Lower leg skin (tissue), 4 donors: ENCODE results near the gene ATP9B. TPM values are rescaled to one million over a fixed set of nuclear protein-coding genes. Genes with fewer than 3 reads are reported as not detected.

Experiments used
- DNase-seq, 2 donors: peaks; one replicate each; pipeline ENCODE4 v3.0.0-alpha.2; 2019; ENCODE audit warnings: low spot score in 2 of 2
- H3K4me3 ChIP-seq: fragments of 200-600 bp; sonication (generic); 2 replicates; pipeline ENCODE4 v1.5.1; 2017; ENCODE audit warnings: mild to moderate bottlenecking, low read depth; ENCODE audit not compliant: poor library complexity, severe bottlenecking
- POLR2A ChIP-seq, 2 donors: fragments of 450-650 bp; IDR thresholded peaks; one replicate each; pipeline ENCODE4 v1.6.1; 2016 to 2017; ENCODE audit warnings: antibody characterized with exemption in 2 of 2, mild to moderate bottlenecking in 1 of 2, moderate library complexity in 1 of 2
- WGBS, 2 donors: methylation state at CpG; one replicate each; pipeline ENCODE4 v1.1.5; 2018; 5-methylcytosine and 5-hydroxymethylcytosine counted together
- intact Hi-C: fragments of 100-400 bp; cut with DNase I; formaldehyde crosslinking; loops from one replicate; pipeline ENCODE4 v1.15.0; 2023; ENCODE audit warnings: low total_unique reads
- total RNA-seq, 4 donors: library from RNA; depleted of rRNA; stranded (reverse); fragments of >200 nt; gene quantifications; one replicate each; pipeline ENCODE4 v1.1.0, GENCODE V29; 2016
- TF ChIP-seq, protein P1 (sequence below), 3 donors: fragments of 450-650 bp; IDR thresholded peaks; one replicate each; pipeline ENCODE4 v1.5.1; 2016; ENCODE audit warnings: antibody characterized with exemption in 3 of 3, mild to moderate bottlenecking in 3 of 3, moderate library complexity in 2 of 3

The ATP9B gene
- total RNA-seq, 4 donors from 2014 or later, result 19.9 to 39.9 (median 26.0) TPM

DNA sequence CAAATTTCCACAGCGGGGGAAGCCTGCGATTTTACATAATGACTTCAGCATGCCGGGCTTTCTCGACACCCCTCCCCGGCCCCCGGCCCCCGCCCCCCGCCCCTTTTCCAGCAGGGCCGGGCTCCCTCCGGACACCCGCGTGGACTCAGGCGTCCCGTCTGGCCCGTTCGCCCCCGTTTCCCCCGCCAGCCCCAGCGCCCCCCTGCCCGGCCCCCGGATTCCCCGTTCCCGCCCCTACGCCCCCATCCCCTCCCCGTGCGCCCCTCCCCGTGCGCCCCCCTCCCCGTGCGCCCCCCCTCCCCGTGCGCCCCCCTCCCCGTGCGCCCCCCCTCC, 326.1 kb downstream of the ATP9B start:
- no peak for DNase-seq
- intact Hi-C loops, result no loop called here
- WGBS, 2 donors, result 0 to 2% methylated on average over 13 to 16 of the region's 34 CpGs
- no peak overlapping the region for H3K4me3 ChIP-seq
- no peak for TF ChIP-seq POLR2A (IDR thresholded peaks at IDR 0.05)

DNA sequence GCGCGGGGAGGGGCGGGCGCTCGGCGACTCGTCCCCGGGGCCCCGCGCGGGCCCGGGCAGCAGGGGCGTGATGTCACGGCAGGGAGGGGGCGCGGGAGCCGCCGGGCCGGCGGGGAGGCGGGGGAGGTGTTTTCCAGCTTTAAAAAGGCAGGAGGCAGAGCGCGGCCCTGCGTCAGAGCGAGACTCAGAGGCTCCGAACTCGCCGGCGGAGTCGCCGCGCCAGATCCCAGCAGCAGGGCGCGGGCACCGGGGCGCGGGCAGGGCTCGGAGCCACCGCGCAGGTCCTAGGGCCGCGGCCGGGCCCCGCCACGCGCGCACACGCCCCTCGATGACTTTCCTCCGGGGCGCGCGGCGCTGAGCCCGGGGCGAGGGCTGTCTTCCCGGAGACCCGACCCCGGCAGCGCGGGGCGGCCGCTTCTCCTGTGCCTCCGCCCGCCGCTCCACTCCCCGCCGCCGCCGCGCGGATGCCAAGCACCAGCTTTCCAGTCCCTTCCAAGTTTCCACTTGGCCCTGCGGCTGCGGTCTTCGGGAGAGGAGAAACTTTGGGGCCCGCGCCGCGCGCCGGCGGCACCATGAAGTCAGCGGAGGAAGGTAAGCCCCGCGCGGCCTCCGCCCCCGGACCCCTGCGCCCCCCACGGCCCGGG, 326.7 kb downstream of the ATP9B start, which contains the start of gene NFATC1:
Gene NFATC1 (plus strand): TSS at position 170 of the 644 bp plus-strand sequence. CDS start 295 bp downstream, at position 465.
- WGBS, 2 donors, result 1% methylated on average over 33 to 62 of the region's 91 CpGs
- intact Hi-C loops, result no loop called here
- H3K4me3 ChIP-seq, result peak within 1 kb of the TSS; percentile 23
- TF ChIP-seq, protein P1, sequence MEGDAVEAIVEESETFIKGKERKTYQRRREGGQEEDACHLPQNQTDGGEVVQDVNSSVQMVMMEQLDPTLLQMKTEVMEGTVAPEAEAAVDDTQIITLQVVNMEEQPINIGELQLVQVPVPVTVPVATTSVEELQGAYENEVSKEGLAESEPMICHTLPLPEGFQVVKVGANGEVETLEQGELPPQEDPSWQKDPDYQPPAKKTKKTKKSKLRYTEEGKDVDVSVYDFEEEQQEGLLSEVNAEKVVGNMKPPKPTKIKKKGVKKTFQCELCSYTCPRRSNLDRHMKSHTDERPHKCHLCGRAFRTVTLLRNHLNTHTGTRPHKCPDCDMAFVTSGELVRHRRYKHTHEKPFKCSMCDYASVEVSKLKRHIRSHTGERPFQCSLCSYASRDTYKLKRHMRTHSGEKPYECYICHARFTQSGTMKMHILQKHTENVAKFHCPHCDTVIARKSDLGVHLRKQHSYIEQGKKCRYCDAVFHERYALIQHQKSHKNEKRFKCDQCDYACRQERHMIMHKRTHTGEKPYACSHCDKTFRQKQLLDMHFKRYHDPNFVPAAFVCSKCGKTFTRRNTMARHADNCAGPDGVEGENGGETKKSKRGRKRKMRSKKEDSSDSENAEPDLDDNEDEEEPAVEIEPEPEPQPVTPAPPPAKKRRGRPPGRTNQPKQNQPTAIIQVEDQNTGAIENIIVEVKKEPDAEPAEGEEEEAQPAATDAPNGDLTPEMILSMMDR (IDR thresholded peaks at IDR 0.05), result no peak
- no peak for TF ChIP-seq POLR2A (IDR thresholded peaks at IDR 0.05)
- DNase-seq, result peak in 1 of 2 donors; percentile 97

DNA sequence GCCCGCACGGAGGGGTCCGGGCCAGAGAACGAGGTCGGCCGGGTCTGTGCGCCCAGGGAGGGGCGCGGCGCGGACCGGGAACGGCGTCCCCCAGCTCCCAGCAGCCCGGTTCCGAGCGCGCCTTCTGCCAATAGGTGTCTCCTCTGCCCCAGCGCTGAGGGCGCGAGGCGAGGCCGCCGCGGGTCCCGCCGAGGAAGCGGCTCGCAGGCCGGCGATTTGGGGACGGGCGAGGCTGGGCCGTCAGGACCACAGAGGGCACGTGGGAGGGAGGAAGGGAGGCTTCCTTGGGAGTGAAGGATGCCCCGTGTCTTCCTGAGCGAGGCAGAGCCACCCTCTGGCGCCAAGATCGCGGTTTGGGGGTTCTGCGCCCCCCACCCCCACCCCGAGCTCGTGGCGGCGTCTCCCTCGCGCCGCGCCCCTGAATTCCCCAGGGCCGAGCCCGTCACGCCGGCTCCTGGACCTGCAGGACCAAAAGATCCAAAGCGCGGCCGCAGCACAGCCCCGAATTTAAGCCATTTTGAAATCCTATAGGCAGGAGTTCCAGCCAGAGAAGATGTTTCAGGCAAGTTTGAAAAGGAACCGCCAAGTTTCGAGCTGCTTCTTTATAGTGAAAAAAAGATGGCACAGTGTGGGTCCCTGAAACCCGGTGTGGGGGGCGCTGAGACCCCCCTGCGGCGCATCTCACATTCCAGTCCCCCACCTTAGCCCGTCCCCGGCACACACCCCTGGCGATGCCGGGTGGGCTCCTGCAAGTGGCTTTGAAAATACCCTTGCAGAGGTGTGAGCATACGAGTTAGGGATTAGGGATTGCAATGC, 327.4 kb downstream of the ATP9B start:
- no peak for TF ChIP-seq POLR2A (IDR thresholded peaks at IDR 0.05)
- no peak for DNase-seq
- WGBS, 2 donors, result 31 to 34% methylated on average over 20 to 32 of the region's 68 CpGs
- H3K4me3 ChIP-seq, result peak overlapping the region; percentile 23
- intact Hi-C loops, result no loop called here

DNA sequence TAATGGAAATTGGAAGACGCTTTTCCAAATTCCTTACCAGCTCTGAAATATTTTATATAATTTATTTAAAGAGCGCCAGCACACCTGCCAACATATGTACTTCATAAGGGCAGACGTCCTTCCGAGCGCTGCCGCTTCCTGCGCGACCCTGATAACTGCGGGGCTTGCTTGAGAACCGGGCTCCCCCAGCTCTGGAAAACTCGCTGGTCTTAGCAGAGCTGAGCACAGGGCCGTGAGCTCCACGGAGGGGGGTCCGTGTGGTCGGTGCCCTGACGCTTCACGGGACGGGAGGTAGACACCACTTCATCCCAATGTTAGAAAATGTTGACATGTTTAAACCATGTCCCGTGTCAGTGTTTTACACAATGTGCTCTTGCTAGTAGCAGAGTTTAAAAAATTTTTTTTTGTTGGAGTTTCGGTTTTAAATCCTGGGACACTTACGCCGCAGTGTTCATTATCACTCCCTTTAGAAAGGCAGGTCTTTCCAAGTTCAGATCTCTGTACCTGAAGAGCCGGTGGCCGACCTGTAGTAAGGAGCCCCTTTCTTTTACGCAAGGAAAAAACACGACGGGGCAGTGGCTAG, 328.1 kb downstream of the ATP9B start:
- TF ChIP-seq POLR2A (IDR thresholded peaks at IDR 0.05), result no peak
- TF ChIP-seq, protein P1 (IDR thresholded peaks at IDR 0.05), result no peak
- H3K4me3 ChIP-seq, result no peak overlapping the region
- WGBS, 2 donors, result 82 to 90% methylated on average over 27 of the region's 27 CpGs
- intact Hi-C loops, result no loop called here
- no peak for DNase-seq

DNA sequence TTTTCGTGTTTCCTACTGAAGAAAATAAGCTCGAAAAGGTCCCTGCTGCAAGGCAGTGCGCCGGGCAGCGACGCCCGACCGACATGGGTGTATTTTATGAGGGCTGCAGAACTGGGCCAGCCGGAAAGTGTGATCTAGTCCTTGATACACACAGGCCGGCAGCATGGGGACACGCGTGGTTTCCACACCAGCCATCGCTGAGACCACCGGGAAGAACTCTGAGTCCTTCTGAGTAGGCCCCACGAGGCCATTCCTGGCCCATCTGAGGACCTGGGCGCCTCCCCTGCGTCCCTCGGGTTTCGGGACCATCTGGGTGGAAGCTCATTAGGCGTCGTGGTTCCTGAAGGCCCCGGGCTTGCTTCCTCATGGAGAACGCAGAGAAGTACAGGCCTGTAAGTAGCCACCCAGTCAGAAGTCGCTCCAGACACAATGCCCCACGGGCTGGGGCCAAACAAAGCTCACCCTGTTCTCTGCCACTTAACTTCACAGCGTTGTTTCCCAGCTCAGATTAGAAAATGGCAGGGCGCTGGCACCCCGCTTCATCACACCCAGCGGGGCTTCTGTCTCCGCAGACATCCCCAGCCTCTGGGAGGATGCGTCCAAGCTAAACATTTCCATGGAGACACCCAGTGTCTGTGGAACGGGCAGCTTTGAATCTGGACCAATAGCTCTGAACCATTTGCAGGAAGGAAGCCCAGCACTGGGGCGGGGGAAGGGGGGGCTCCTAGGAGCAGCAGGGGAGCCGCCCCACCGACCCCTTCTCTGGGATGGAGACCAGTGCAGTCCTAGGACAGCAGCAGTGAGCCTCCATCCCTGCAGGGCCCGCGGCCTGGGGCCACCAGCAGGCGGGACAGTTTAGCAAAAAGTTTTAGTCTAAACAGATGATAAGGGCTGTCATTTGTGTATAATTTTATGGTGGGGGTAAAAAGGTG, 328.9 kb downstream of the ATP9B start:
- WGBS, 2 donors, result 81 to 93% methylated on average over 29 to 38 of the region's 38 CpGs
- TF ChIP-seq POLR2A (IDR thresholded peaks at IDR 0.05), result no peak
- TF ChIP-seq, protein P1 (IDR thresholded peaks at IDR 0.05), result no peak
- no peak for DNase-seq
- intact Hi-C loops, result no loop called here
- no peak overlapping the region for H3K4me3 ChIP-seq

DNA sequence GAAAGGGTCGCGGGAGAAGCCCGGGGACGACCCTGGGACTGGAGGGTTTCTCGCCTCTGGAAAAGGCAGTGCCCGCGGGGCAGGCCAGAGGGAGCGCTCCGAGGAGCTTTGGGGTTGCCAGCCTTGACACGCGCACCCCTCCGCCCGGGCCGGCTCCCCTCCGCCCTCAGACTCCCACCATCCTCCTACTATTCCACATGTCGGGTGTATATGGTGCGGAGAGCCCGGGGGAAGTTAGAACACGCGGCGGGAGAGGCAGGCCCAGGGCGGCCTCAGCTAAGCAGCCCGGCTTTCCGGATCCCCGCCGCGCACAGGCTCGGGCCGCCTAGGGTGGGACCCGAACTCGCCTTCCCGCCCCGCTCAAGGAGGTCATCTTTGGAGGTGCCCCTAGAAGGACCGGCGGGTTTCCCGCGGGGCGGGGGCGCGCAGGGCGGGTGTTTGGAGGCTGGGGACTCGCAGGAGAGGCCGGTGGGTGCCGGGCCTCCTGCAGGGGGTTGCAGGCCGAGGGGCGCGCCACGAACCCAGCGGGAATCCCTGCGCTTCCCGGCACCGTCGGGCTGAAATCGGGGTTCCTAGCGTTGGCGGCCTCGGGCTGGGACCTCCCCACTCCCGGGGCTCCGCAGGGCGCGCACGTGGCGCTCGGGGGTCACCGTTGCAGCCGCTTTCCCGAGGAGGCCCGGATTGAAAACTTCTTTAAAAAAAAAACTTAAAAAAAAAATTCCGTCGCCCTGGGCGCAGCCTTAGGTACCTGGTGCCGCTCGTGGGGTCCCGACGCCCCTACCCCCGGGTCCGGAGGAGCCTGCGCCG, 330.3 kb downstream of the ATP9B start:
- H3K4me3 ChIP-seq, result peak overlapping the region; percentile 13
- intact Hi-C loops, result no loop called here
- TF ChIP-seq, protein P1 (IDR thresholded peaks at IDR 0.05), result no peak
- no peak for DNase-seq
- 24 to 31% methylated on average over 44 to 76 of the region's 79 CpGs for WGBS, 2 donors
